Amygdala (tissue), 56 donors: ENCODE measurements around the gene RAD51B.

Experiments used
- DNase-seq, 56 donors: peaks; one replicate each; lab custom pipeline; 2025; lab: John Stamatoyannopoulos, UW

The RAD51B gene

DNA sequence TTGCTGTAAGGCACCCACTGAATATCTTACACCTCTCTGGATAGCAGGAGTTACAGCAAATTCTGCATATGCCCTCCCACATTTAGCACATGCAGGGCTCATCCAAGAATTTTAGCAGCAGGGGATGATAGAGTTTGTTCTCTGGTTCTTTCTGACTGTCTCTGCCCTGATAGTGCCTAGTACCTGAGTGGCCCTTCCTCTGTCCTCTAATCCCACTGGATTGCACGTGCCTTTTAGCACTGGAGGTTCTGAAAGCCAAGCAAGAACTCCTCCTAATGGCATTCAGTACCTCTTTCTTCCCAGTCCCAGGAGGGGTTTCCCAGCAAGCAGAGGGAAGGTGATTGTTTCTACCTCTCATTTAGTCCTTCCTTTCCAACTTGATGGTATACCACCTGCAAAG, 566.9 kb downstream of the RAD51B start:
- no peak for DNase-seq

DNA sequence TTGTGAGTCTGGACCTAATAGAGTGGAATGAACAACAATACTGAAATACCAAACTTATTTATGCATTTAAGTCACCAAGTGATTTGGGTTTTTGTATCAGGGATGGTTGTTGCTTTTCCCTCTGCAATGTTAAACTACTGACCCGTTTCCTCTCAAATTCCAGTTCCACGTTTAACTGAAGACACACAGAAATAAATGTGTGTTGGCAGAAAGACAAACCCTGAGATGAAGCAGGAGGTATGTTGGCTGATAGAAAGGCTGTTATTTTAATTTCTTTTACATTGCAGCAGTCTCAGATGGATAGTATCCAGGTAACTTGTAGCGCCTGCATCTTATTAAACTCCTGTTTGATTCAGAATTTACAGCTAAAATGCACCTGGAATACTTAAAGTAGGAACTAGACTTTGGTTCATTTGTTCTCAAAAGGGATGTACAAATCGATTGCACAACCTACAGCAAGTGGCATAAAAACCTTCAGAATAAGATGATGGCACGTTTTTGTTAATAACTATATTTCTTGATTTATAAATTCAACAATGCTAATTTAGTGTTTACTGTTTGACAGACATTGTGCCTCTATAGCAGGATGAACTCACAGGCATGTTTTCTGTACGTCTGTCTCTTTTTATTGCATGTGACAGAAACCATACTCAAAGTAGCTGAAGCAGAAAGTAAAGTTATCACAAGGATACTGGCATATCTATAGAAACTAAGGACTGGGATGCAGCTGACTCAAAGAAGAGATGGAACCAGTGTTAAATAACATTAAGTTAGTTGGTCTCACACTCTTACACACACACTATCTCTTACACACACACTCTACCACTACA, 567.6 kb downstream of the RAD51B start:
- DNase-seq, result no peak

DNA sequence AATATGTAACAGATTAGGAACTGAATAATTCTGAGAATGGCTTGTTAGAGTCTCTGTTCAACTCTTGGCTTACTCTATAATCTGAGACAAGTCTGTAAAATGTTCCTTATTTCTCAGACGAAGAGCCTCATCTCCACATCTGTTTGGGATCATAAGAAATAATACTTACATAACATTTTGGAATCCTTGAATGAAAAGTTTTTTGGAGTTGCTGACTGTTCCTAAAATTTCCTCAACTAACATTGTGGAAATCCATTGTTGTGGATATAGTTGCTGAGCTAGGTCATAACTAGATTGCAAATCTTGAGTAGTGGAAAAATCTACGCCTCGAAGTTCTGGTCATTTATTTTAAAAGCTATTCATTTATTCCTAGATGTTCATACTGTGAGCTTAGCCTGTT, 570.4 kb downstream of the RAD51B start:
- no peak for DNase-seq

DNA sequence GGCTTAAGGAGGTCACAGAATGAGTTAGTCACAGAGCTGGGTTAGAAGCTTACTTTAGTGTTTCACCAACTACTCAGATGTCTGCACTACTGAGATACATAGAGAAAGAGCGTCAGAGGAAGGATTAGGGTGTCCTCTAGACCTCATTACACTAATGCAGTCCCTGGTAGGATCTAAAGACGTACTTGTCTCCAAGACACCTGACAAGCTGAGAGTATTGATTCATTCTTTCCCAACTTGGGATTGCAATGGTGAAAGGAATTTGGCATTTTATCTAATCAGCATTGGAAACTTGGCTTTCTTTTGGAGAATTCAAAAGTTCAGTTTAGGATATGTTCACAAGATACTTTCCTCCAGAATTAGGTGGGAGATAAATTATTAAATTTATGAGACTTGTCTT, 571.2 kb downstream of the RAD51B start:
- no peak for DNase-seq

DNA sequence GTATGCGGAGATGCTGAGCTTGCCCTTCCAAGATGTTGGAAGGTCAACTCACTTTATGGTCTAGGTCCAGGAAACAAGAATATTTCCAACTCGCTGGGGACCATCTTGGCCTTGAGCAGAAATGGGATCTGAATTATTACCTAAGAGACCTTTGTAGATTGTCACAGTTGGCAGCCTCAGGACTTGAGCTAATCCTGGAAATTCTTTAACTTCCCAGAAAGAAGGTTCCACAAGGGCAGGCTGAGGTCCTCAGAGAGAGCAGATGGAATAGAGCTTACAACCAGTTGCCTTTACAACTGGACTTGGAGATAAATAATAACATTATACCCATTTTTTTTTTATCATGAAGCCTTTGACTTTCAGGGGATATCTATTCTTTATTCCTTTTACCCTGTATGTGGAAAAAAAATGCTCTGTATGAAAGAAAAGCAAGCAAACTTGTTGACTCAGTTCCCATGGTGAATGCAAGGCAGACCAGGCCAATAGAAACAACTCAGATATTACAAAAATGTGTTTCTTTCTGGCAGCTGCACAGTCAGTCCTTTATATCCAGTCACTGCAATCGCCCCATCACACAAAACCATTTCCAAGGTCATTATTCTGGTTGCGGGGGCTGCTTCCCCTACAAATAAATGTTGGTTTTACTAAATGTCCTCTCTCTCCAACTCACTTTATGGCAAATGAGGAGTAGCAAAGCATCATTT, 571.9 kb downstream of the RAD51B start:
- no peak for DNase-seq

DNA sequence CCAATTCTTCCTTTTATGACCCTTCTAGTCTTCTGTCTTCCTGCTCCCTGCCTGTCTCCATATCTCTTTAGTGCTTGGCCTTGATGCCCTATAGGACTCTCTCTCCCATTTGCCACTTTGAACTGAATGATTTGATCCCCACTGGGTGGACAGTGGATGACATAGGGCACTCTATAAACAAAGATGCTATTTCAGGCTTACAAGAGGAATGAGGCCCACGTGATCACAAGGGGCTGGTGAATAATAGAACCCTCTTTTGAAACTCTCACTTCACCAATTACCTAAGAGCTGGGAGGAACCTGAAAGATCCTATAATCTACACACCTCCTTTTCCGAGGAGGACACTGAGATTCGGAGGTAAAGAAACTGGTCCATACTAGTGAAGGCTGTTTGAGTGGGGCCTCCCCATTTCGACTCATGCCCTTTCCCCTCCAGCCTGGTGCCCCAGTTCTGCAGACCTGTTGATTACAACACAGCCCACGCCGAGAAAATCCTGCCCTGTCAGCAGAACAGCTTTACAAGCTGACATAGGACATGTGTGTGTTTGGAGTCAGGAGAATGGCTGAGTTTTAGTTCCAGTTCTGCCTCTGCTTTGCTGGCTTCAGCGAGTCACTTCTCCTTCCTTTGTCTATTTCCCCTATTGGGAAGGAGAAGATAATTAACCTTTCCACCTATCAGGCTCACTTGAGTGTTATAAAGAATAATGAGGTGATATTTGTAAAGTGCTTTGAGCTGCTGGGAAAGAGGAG, 573.0 kb downstream of the RAD51B start:
- DNase-seq, result peak in 20 of 56 donors; percentile 5 to 62 (median 16)

DNA sequence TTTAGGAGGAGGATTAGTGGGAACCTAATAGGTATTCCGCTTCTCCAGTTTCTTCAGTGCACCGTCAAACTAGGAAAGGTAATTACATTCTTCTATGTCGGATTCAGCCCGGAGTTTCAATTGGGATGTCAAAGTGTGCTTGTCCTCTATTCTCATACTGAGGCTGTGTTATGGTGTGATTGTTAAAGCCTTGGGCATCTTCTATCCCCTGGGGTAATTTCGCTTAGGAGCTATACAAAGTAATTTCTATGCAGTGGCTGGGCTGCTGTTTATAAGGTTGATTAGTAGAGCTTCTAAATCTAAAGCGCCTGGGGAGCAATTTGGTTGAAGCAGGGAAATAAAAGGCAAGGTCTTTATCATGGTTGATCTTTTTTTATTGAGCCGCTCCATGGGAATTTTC, 573.7 kb downstream of the RAD51B start:
- DNase-seq, result no peak

DNA sequence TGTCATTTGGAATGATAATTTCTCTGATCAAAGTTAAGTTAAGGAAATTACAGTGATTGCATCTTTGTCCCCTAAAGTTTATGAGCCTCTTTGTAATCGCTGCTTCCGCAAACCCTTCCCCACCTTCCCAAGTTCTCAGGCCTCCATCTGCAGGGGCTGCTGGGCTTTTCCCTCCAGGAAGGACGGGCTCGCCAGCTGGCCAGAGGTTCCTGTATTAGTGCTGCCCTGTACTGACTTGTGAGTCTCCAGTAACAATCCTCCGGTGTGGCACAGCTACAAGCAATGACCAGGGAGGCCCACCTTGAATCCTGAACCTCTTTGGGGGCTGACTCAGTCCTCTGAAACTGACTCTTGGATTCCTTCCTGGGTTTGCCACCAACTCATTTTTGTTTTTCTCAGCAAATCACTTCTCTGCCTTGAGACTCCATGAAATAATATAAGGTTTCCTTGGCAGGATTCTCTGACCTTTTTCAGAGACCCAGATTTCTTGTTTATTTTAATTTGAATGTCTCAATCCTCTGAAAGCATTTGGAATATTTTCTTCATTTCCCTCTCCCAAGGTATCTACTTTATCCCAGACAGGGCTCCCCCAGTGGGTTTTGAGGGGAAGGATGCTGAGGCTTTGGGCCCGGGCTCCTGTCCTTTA, 574.7 kb downstream of the RAD51B start:
- no peak for DNase-seq

DNA sequence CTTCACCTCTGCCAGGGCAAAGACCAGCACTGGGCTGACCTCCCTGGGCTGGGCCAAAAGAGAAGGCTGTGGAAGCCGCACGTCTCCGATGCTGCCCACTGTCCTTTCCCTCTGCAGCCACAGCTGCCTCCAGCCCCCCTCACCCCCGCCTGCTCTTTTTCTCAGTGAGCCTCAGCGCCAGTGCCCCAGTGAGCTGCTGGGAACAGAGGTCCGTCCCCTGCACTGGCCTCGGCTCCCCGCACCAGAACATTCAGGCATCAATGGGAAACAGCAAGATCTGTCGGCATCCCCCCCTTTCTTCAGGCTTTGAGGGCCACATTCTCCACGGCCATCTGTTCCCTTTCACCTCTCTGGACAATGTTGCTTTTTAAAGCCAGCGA, 575.2 kb downstream of the RAD51B start:
- peak in 20 of 56 donors; percentile 8 to 43 (median 19) for DNase-seq

DNA sequence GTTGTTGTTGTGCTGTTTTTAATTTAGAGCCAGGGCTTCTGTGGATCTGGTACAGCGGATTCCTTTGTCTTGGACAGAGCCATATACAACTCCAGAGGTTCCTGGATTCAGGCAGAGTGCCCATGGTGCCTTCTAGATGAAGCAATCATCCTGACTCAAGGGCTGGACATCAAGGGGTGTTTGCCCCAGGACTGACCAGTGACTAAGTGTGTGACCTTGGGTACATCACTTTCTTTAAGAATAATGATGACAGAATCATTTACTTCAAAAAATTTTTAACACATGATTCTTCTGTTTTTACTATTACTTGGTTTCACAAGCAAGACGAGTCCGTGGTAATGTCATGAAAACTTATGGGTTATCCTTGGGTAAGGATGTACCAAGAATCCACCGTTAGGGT, 576.0 kb downstream of the RAD51B start:
- DNase-seq, result no peak

DNA sequence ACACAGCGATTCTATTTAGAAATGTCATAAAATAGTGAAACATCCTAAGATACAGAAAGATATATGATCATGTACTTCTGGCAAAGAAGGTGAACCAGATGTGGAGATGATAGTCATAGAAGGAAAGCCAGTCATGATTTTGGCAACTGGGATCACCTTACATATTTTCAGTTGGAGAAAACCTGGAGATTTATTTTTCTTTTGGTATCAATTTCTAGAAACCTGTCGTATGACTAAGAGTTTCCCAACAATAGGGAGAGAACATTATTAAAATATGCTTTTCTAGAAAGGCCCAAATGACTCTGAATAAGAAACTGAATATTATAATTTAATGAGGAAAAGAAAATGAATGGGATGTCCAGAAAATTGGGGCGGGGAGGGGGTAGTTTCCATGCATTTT, 576.9 kb downstream of the RAD51B start:
- no peak for DNase-seq

DNA sequence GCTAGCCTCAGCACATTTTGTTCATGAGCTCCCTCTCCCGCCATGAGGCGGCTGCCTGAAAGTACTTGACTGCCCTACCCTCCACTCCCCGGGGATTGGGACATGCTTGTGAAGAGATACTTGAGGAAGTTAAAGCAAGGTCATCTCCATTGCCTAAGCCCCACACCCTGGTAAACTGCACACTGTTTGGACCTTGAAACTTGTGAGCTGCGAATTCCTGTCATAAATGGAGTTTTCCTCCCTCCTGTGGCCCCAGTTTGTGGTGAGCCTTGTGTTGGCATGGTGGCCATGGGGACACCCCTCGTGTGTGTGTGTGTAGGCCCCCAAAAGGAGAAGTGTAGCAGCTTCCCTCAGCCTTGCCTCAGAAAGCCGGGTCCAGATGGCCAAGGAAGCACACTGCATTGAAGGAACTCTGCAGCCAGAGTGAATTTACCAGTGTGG, 577.8 kb downstream of the RAD51B start:
- DNase-seq, result peak in 23 of 56 donors; percentile 13 to 76 (median 29)

DNA sequence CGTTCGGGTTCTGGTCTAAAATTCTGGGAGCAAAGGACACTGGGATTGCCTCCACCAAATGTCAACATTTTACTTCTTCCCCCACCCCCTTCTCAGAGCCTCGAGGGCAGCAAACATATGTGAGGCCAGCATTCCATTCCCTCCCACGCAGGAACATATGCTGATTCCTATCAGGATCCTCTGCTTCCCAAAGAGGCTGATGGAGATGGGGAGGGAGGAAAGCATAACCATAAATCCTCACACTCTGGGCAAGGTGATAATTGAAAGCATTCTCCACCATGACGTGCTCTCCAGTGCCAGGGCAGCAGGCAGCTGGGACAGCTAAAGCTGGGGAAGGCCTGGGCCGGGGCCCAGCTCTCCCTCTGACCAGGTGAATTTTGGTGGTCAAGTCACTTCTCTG, 578.2 kb downstream of the RAD51B start:
- DNase-seq, result no peak

DNA sequence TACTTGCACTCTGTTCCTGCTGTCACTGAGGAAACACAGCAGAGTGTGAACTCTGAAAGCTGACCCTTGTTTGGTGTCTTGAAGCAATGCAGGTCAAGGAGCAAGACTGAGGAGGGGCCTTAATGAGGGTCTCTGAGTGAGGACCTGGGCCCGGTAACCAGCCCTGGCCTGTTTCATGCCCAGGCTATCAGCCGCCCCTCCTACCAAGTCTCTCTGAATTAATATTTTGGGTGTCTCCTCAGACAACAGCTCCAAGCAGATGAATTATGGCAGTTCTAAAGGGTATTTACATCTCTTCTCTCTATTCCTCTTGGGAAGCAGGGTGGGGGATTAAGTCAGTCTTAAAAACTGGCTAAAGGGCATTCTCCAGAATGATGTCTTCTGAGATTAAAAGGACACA, 578.8 kb downstream of the RAD51B start:
- no peak for DNase-seq

DNA sequence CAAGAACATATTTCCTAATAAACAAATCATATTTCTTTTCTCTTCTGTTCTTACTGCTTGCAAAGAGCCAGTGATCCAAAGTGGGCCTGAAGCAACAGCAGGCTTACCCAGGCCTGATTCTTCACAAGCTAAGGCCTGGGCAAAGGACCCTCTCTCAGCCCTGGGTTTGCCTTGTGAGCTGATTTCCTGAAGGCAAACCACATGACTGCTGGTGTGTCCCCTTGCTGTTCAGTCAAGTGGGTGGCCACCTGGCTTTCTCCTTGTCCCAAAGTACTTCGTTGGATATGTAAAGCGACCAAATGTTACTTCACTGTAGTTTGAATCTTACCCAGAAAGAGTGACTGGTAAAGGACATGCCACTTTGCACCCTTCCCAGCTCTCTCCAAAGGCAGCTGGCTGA, 580.4 kb downstream of the RAD51B start:
- DNase-seq, result no peak

DNA sequence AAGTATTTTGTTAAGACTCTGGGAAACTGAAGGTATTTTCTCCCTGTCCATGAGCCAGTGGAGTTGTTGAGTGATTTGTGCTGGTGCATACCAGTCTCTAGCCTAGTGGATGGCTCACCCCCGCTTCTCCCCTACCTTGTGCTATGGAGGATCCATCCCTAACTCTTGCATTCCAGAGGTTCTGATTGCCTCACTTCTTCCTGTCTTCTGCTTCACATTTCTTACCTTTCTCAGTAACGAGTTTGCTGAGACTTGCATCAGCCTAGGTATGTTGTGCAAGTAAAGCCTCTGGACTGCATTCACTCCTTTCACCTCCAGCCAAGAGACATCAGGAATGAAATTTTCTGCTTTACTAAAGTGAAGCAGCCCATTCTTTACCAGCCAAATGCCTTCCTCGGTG, 581.7 kb downstream of the RAD51B start:
- DNase-seq, result no peak

DNA sequence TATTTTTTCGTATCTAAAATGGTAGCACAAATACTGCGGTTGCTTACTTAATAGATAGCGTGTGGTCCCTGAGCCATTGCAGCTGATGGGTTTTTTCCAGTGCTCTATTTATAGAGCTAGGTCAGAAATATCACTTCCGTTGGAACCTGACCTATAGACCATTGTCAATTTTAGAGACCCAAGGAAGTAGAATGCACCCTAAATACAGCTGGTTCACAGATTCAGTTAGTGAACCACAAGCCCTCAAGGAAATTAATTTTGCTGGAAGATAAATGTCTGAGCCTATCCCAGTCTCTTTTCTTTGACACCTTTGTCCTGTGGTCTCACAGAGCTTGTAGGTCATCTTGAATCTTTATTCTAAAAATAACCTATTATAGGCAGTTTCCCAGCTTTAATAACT, 582.3 kb downstream of the RAD51B start:
- DNase-seq, result no peak

DNA sequence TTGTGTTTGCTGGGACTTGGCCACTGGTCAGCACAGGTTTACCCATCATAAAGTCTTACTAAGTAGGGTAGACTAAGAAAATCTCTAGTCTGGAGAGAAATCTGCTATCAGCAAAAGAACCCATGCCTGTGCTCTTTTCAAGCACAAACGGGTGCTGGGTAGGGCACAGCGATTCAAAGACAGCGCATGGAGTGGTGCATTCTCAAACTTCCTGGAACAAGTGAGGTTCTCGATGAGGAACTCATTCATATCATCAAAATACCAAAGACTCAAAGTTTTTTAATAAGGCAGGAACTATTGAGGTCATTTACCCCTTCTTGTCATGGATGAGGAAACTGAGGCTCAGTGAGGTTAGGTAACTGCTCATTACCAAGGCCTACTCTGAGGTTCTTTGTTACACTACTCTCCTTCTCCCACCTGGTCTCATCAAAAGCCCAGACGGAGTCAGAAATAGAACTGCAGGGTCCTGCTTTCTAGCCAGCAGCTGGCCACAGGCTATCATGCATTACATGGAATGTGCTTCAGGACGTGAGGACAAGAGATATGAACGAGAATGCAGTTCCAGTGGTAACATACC, 583.0 kb downstream of the RAD51B start:
- DNase-seq, result no peak

DNA sequence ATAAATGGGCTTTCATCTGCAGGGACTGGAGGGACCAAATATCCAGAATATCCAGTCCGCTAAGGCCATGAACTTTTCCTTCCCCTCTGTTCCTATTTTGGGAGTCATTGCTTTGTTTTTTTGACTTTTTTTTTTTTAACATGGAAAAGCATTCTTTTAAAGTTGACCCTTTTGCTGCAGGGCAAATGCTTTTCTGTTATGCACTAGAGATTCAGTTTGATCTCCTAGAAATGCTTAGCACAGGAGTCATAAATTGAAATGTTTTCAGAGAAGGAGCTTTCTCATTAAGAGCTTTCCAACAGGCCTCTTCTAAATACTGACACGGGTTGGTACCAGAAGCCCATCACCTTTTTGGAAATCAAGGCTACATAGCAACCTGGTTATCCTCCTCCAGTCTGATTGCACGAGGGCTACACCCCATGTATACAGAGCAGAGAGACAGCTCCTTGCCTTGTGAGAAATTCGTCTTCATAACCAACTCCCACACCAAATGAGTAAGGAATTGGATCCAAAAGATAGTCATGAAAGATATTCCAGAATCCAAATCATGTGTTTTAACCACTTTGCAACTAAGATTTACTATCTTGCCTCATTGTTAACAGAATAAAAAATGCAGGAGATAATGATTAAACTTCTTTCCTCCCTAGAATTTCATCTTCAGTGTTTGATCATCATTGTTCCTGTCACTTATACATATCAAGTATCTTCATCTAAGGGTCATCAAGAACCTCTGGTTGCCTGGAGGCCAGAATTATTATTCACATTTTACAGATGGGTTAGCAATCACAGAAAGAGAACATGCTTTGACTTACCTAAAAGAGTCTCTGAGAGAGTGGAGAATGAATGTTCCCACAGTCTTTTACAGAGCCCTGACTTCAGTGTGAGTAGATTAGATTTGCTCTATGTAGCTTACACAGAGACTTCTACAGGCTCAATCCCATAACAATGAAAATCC, 583.9 kb downstream of the RAD51B start:
- no peak for DNase-seq
